ENCODE measurements around the gene TBC1D4.

DNA sequence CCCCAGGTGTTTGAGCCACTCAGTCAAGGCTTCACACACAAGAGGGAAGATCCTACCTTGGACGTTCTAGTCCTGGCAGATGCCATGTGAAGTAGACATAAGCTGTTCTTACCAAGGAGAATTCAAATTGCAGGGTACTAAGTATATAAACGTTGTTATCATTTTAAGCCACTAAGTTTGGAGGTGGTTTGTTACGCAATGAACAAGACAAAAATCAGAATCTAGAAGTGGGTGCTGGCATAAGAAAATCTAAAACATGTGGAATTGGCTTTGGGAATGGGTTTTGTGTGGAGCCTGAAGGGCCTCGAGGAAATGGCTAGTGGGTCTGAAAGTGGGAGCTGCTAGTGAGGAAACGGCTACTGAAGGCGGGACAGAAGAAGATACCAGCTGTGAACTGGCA is 83.9 kb downstream of the TBC1D4 start:
- TF ChIP-seq, protein P1, sequence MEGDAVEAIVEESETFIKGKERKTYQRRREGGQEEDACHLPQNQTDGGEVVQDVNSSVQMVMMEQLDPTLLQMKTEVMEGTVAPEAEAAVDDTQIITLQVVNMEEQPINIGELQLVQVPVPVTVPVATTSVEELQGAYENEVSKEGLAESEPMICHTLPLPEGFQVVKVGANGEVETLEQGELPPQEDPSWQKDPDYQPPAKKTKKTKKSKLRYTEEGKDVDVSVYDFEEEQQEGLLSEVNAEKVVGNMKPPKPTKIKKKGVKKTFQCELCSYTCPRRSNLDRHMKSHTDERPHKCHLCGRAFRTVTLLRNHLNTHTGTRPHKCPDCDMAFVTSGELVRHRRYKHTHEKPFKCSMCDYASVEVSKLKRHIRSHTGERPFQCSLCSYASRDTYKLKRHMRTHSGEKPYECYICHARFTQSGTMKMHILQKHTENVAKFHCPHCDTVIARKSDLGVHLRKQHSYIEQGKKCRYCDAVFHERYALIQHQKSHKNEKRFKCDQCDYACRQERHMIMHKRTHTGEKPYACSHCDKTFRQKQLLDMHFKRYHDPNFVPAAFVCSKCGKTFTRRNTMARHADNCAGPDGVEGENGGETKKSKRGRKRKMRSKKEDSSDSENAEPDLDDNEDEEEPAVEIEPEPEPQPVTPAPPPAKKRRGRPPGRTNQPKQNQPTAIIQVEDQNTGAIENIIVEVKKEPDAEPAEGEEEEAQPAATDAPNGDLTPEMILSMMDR (conservative IDR thresholded peaks at IDR 0.05 in 1 of 2, IDR thresholded peaks at IDR 0.05 in 1 of 2; ENCODE audit: extremely low read depth in 1 of 2, insufficient read depth in 1 of 2, low read depth in 1 of 2, low read length in 2 of 2), result no peak
- no peak for TF ChIP-seq EZH2 (IDR thresholded peaks at IDR 0.05; ENCODE audit: borderline replicate concordance, low read length)
